Aorta (tissue), 5 donors: ENCODE data around the gene STAM. TPM values are rescaled to one million over a fixed set of nuclear protein-coding genes. Genes with fewer than 3 reads are reported as not detected.
"Not testable (repeated sequence)": the region's sequence is repeated elsewhere in the genome, so short reads cannot be mapped to it uniquely, and the experiment has no call there.

Experiments
- ATAC-seq: fragments of 200-7000 bp; cut with Tn5 transposase; one replicate; pipeline ENCODE4 v1.9.1; 2022; ENCODE audit warnings: moderate library complexity; ENCODE audit not compliant: low FRiP score
- DNase-seq, 2 donors: peaks; one replicate each; pipeline ENCODE4 v3.0.0-alpha.2; 2020
- H3K27ac ChIP-seq, 2 donors: one replicate each; pipeline ENCODE4 v1.5.1; 2013; ENCODE audit warnings: low read length in 2 of 2, mild to moderate bottlenecking in 2 of 2, moderate library complexity in 2 of 2, control low read depth in 1 of 2, inconsistent platforms in 1 of 2, low read depth in 1 of 2
- H3K27me3 ChIP-seq, 2 donors: one replicate each; pipeline ENCODE4 v1.6.1; 2013; ENCODE audit warnings: control low read depth in 1 of 2, low read length in 1 of 2, mild to moderate bottlenecking in 1 of 2, moderate library complexity in 1 of 2; ENCODE audit not compliant: insufficient read depth in 2 of 2, control insufficient read depth in 1 of 2
- H3K36me3 ChIP-seq, 2 donors: one replicate each; pipeline ENCODE4 v1.6.1; 2013; ENCODE audit warnings: control low read depth in 1 of 2, low read length in 1 of 2, mild to moderate bottlenecking in 1 of 2; ENCODE audit not compliant: insufficient read depth in 2 of 2, control insufficient read depth in 1 of 2
- H3K4me1 ChIP-seq, 2 donors: one replicate each; pipeline ENCODE4 v1.6.1; 2013; ENCODE audit warnings: low read length in 2 of 2, control low read depth in 1 of 2, mild to moderate bottlenecking in 1 of 2, moderate library complexity in 1 of 2; ENCODE audit not compliant: insufficient read depth in 2 of 2, control insufficient read depth in 1 of 2
- H3K4me3 ChIP-seq, 2 donors: one replicate each; pipeline ENCODE4 v1.5.1; 2013; ENCODE audit warnings: low read length in 2 of 2, control low read depth in 1 of 2, mild to moderate bottlenecking in 1 of 2
- H3K9me3 ChIP-seq: one replicate; pipeline ENCODE4 v1.6.1; 2013; ENCODE audit warnings: mild to moderate bottlenecking, low read length; ENCODE audit not compliant: control insufficient read depth
- WGBS, 2 donors: extraction: QIAGEN DNeasy Blood & Tissue Kit; methylation state at CpG; one replicate each; pipeline ENCODE4 v1.1.7; 2013; 5-methylcytosine and 5-hydroxymethylcytosine counted together
- intact Hi-C, 2 donors: fragments of 100-400 bp; cut with DNase I; formaldehyde crosslinking; loops; one replicate each; pipeline versions ENCODE4 v1.14.2 to v1.15.0; 2022
- polyA plus RNA-seq, 2 donors: library from polyadenylated mRNA; stranded (reverse); fragments of 200-250 nt; gene quantifications; one replicate each; pipeline ENCODE4 v1.2.3, GENCODE V29; 2013
- total RNA-seq, 2 donors: library from RNA; stranded (reverse); fragmentation: NEBNext Ultra II Directional; extraction: Animal tissue kit (Norgen Biotek cat#: 25700); gene quantifications; one replicate each; pipeline ENCODE4 v1.2.1, GENCODE V29; 2021
- donor health status: healthy with polysubstance abuse.
- donor health status: Bipolar disorder and iron deficiency.
- donor health status: DM: no; HTN: no; CAD: no.
- donor health status: DM: no; HTN: no; CAD: no.
- donor health status: DM: yes; HTN: yes; CAD: no.

Gene STAM
- total and polyA plus RNA-seq, 4 donors = 8.7 to 28.6 (median 16.1) TPM

GRCh38 chr10:17616403-17617030, 27.4 kb upstream of the STAM start:
- no peaks in the 10 kb centered on the region for H3K36me3 ChIP-seq
- H3K4me3 ChIP-seq = peak overlapping the region; percentile 86 to 94
- DNase-seq (peak; percentile 86 to 95), ATAC-seq (peak; percentile 90)
- peak overlapping the region; percentile 85 to 97 for H3K27ac ChIP-seq
- H3K4me1 ChIP-seq = peaks cover 0 to 5% of the 10 kb centered on the region in 2 donors
- H3K9me3 ChIP-seq = no peaks in the 10 kb centered on the region
- intact Hi-C loops = loop anchor here (1.0 to 10.0 kb wide), 2 partner anchors 28 to 48 kb away; partner anchors contain the start of gene STAM (in 1 of the 2)
- 1% methylated on average over 29 to 48 of the region's 48 CpGs for WGBS, 2 donors
- no peaks in the 10 kb centered on the region for H3K27me3 ChIP-seq

GRCh38 chr10:17617031-17617911, 26.7 kb upstream of the STAM start, which contains the start of gene HACD1:
Gene HACD1, minus strand, starts transcription at chr10:17617374. Its CDS starts 35 bp downstream, at chr10:17617339.
- H3K4me3 ChIP-seq = peak within 1 kb of the TSS; percentile 86 to 94
- H3K27ac ChIP-seq = peak within 1 kb of the TSS; percentile 85 to 97
- peak; percentile 90 for ATAC-seq
- peak; percentile 69 to 91 for DNase-seq
- peaks cover 0 to 5% of the 10 kb centered on the region in 2 donors for H3K4me1 ChIP-seq
- H3K27me3 ChIP-seq = no peaks in the 10 kb centered on the region
- intact Hi-C loops = loop anchor here (1.0 to 10.0 kb wide), 2 partner anchors 27 to 48 kb away; partner anchors contain the start of gene STAM (in 1 of the 2)
- H3K9me3 ChIP-seq = no peaks in the 10 kb centered on the region
- no peaks in the 10 kb centered on the region for H3K36me3 ChIP-seq
- WGBS, 2 donors = 0% methylated on average over 67 to 92 of the region's 92 CpGs

GRCh38 chr10:17622061-17622460, 21.9 kb upstream of the STAM start:
- Histone ChIP-seq H3K9me3 (no peaks in the 10 kb centered on the region), H3K27me3 (no peaks in the 10 kb centered on the region), H3K4me3 (no peak overlapping the region), H3K36me3 (no peaks in the 10 kb centered on the region), H3K27ac (no peak overlapping the region), H3K4me1 (no peaks in the 10 kb centered on the region)
- 65 to 70% methylated on average over 8 of the region's 8 CpGs for WGBS, 2 donors
- DNase-seq (no peak), ATAC-seq (no peak)
- intact Hi-C loops = no loop called here

- no peak for DNase-seq
- Histone ChIP-seq H3K4me1 (no peaks in the 10 kb centered on the region), H3K36me3 (no peaks in the 10 kb centered on the region), H3K27me3 (no peaks in the 10 kb centered on the region), H3K4me3 (no peak overlapping the region), H3K9me3 (no peaks in the 10 kb centered on the region), H3K27ac (no peak overlapping the region)
- 53 to 59% methylated on average over 3 of the region's 3 CpGs for WGBS, 2 donors
- intact Hi-C loops = no loop called here
- no peak for ATAC-seq
Measured at GRCh38 chr10:17624996-17625395, 19.0 kb upstream of the STAM start.

GRCh38 chr10:17626656-17627055, 17.3 kb upstream of the STAM start:
- no peak for DNase-seq
- no peak overlapping the region for H3K4me3 ChIP-seq
- H3K4me1 ChIP-seq = no peaks in the 10 kb centered on the region
- 54 to 65% methylated on average over 1 of the region's 1 CpG for WGBS, 2 donors
- intact Hi-C loops = no loop called here
- no peaks in the 10 kb centered on the region for H3K36me3 ChIP-seq
- H3K27ac ChIP-seq = no peak overlapping the region
- no peaks in the 10 kb centered on the region for H3K9me3 ChIP-seq
- ATAC-seq = no peak
- H3K27me3 ChIP-seq = no peaks in the 10 kb centered on the region

- H3K9me3 ChIP-seq, DNase-seq, H3K4me1 ChIP-seq, H3K27me3 ChIP-seq, H3K4me3 ChIP-seq, ATAC-seq, intact Hi-C loops, H3K36me3 ChIP-seq, H3K27ac ChIP-seq: not testable (repeated sequence)
- WGBS, 2 donors = 82 to 90% methylated on average over 8 of the region's 8 CpGs
Measured at GRCh38 chr10:17632590-17632989, 11.4 kb upstream of the STAM start.

GRCh38 chr10:17633353-17633752, 10.6 kb upstream of the STAM start:
- intact Hi-C loops = no loop called here
- no peaks in the 10 kb centered on the region for H3K36me3 ChIP-seq
- no peaks in the 10 kb centered on the region for H3K9me3 ChIP-seq
- H3K4me1 ChIP-seq = no peaks in the 10 kb centered on the region
- H3K27me3 ChIP-seq = no peaks in the 10 kb centered on the region
- H3K27ac ChIP-seq = no peak overlapping the region
- no peak for DNase-seq
- ATAC-seq = no peak
- H3K4me3 ChIP-seq = no peak overlapping the region
- WGBS, 2 donors = 75 to 86% methylated on average over 1 of the region's 1 CpG

GRCh38 chr10:17637869-17638268, 6.1 kb upstream of the STAM start:
- no peaks in the 10 kb centered on the region for H3K27me3 ChIP-seq
- no peak for ATAC-seq
- no peaks in the 10 kb centered on the region for H3K9me3 ChIP-seq
- WGBS, 2 donors = 96% methylated on average over 5 of the region's 5 CpGs
- H3K36me3 ChIP-seq = no peaks in the 10 kb centered on the region
- H3K4me3 ChIP-seq = no peak overlapping the region
- no peaks in the 10 kb centered on the region for H3K4me1 ChIP-seq
- intact Hi-C loops = no loop called here
- no peak for DNase-seq
- H3K27ac ChIP-seq = no peak overlapping the region
